Testis (tissue), 3 donors: ENCODE measurements around the gene G6PC1. TPM values are rescaled to one million over a fixed set of nuclear protein-coding genes. Genes with fewer than 3 reads are reported as not detected.

Experiments used
- DNase-seq: peaks from one replicate; pipeline ENCODE4 v3.0.0-alpha.2; 2019
- H3K27ac ChIP-seq, 2 donors: fragments of 200-600 bp; sonication (generic); one replicate each; pipeline ENCODE4 v1.5.1; 2019
- H3K27me3 ChIP-seq: fragments of 200-600 bp; sonication (generic); one replicate; pipeline ENCODE4 v1.5.1; 2019
- H3K36me3 ChIP-seq: fragments of 200-600 bp; sonication (generic); one replicate; pipeline ENCODE4 v1.5.1; 2017; ENCODE audit warnings: low read depth; ENCODE audit errors: missing control alignments
- H3K4me1 ChIP-seq: fragments of 200-600 bp; sonication (generic); one replicate; pipeline ENCODE4 v1.5.1; 2019
- H3K4me3 ChIP-seq, 2 donors: fragments of 200-600 bp; sonication (generic); one replicate each; pipeline ENCODE4 v1.5.1; 2017 to 2019
- H3K9me3 ChIP-seq: fragments of 200-600 bp; sonication (generic); one replicate; pipeline ENCODE4 v1.5.1; 2017
- CTCF ChIP-seq, 3 experiments: fragments of 450-650 bp in 2 of 3; fragments of 200-600 bp in 1 of 3; sonication (generic) in 1 of 3; IDR thresholded peaks; one replicate each; pipeline ENCODE4 v1.5.1; 2016 to 2019; ENCODE audit warnings: antibody characterized with exemption in 3 of 3, mild to moderate bottlenecking in 2 of 3, moderate library complexity in 1 of 3
- POLR2A ChIP-seq: fragments of 450-650 bp; IDR thresholded peaks from one replicate; pipeline ENCODE4 v1.6.1; 2017; ENCODE audit warnings: antibody characterized with exemption, mild to moderate bottlenecking, moderate library complexity
- WGBS, 2 donors: methylation state at CpG; one replicate each; pipeline ENCODE4 v1.1.5; 2018; 5-methylcytosine and 5-hydroxymethylcytosine counted together
- intact Hi-C: fragments of 100-400 bp; cut with DNase I; formaldehyde crosslinking; loops from one replicate; pipeline ENCODE4 v1.15.1; 2023; ENCODE audit warnings: low total_unique reads
- polyA plus RNA-seq: library from polyadenylated mRNA; stranded (reverse); fragments of 350-450 nt; fragmentation: Illumina TruSeq; extraction: RNeasy Lipid Tissue Mini Kit (QIAGEN cat#74804); gene quantifications from one replicate; pipeline ENCODE4 v1.2.3, GENCODE V29; 2014; ENCODE audit warnings: low read depth, low replicate concordance; ENCODE audit not compliant: insufficient read depth
- total RNA-seq, 2 donors: library from RNA; depleted of rRNA; stranded (reverse); fragments of >200 nt; gene quantifications; one replicate each; pipeline ENCODE4 v1.2.3, GENCODE V29; 2016

Gene G6PC1
- total and polyA plus RNA-seq, 3 donors from 2014 or later: 0.06 to 0.26 TPM; not detected in 1

GRCh38 chr17:42904110-42904469 lies 3.5 kb downstream of the G6PC1 start:
- Histone ChIP-seq H3K4me3 (no peak overlapping the region), H3K36me3 (no peaks in the 10 kb centered on the region), H3K9me3 (no peaks in the 10 kb centered on the region), H3K4me1 (no peaks in the 10 kb centered on the region), H3K27ac (no peak overlapping the region), H3K27me3 (no peaks in the 10 kb centered on the region)
- DNase-seq: no peak
- intact Hi-C loops: no loop called here
- no peak for TF ChIP-seq POLR2A
- no peak for TF ChIP-seq CTCF (IDR thresholded peaks at IDR 0.05)
- 83 to 84% methylated on average over 6 of the region's 6 CpGs for WGBS, 2 donors

- Histone ChIP-seq H3K27ac (no peak overlapping the region), H3K4me1 (no peaks in the 10 kb centered on the region), H3K9me3 (no peaks in the 10 kb centered on the region), H3K27me3 (no peaks in the 10 kb centered on the region), H3K4me3 (no peak overlapping the region), H3K36me3 (no peaks in the 10 kb centered on the region)
- no peak for TF ChIP-seq POLR2A
- no peak for TF ChIP-seq CTCF (IDR thresholded peaks at IDR 0.05)
- intact Hi-C loops: no loop called here
- no peak for DNase-seq
- WGBS, 2 donors: 80 to 81% methylated on average over 8 of the region's 8 CpGs
Observed at GRCh38 chr17:42906772-42907446, 6.3 kb downstream of the G6PC1 start.

GRCh38 chr17:42908872-42909700 lies 8.5 kb downstream of the G6PC1 start:
- H3K36me3 ChIP-seq: no peaks in the 10 kb centered on the region
- DNase-seq: no peak
- H3K27me3 ChIP-seq: no peaks in the 10 kb centered on the region
- no peaks in the 10 kb centered on the region for H3K9me3 ChIP-seq
- WGBS, 2 donors: 83 to 85% methylated on average over 7 of the region's 7 CpGs
- H3K4me1 ChIP-seq: no peaks in the 10 kb centered on the region
- H3K4me3 ChIP-seq: no peak overlapping the region
- H3K27ac ChIP-seq: no peak overlapping the region
- TF ChIP-seq POLR2A (no peak), CTCF (IDR thresholded peaks at IDR 0.05) (no peak)
- intact Hi-C loops: no loop called here

GRCh38 chr17:42913522-42913921 lies 12.9 kb downstream of the G6PC1 start:
- Histone ChIP-seq H3K27ac (no peak overlapping the region), H3K27me3 (no peaks in the 10 kb centered on the region), H3K9me3 (no peaks in the 10 kb centered on the region), H3K4me1 (no peaks in the 10 kb centered on the region), H3K4me3 (no peak overlapping the region), H3K36me3 (no peaks in the 10 kb centered on the region)
- intact Hi-C loops: no loop called here
- 59 to 61% methylated on average over 2 of the region's 2 CpGs for WGBS, 2 donors
- no peak for TF ChIP-seq CTCF (IDR thresholded peaks at IDR 0.05)
- TF ChIP-seq POLR2A: no peak
- DNase-seq: no peak
